Upper lobe of right lung (tissue), 1 donor: ENCODE measurements around the gene ZNF669. TPM values are rescaled to one million over a fixed set of nuclear protein-coding genes. Genes with fewer than 3 reads are reported as not detected.

Experiments
- ATAC-seq: fragments of 200-7000 bp; cut with Tn5 transposase; one replicate; pipeline ENCODE4 v1.9.1; 2020; ENCODE audit warnings: mild to moderate bottlenecking, moderate library complexity
- DNase-seq: peaks from one replicate; pipeline ENCODE4 v3.0.0-alpha.2; 2020
- H3K27ac ChIP-seq: fragments of 200-600 bp; one replicate; pipeline ENCODE4 v1.8.0; 2022
- H3K27me3 ChIP-seq: fragments of 200-600 bp; one replicate; pipeline ENCODE4 v1.8.0; 2022; ENCODE audit warnings: mild to moderate bottlenecking
- H3K36me3 ChIP-seq: fragments of 200-600 bp; one replicate; pipeline ENCODE4 v1.8.0; 2022
- H3K4me1 ChIP-seq: fragments of 200-600 bp; one replicate; pipeline ENCODE4 v1.8.0; 2022
- H3K4me3 ChIP-seq: fragments of 200-600 bp; one replicate; pipeline ENCODE4 v1.8.0; 2022; ENCODE audit warnings: mild to moderate bottlenecking
- H3K9me3 ChIP-seq: fragments of 200-600 bp; one replicate; pipeline ENCODE4 v1.8.0; 2022
- intact Hi-C: fragments of 100-400 bp; cut with DNase I; formaldehyde crosslinking; loops from one replicate; pipeline ENCODE4 v1.11.0; 2022
- total RNA-seq: library from RNA; stranded (reverse); fragmentation: NEBNext Ultra II Directional; extraction: Animal tissue kit (Norgen Biotek cat#: 25700); gene quantifications from one replicate; pipeline ENCODE4 v1.2.1, GENCODE V29; 2021
- TF ChIP-seq, protein P1 (sequence below): fragments of 200-600 bp; IDR thresholded peaks from one replicate; pipeline ENCODE4 v1.8.0; 2022; ENCODE audit warnings: antibody characterized with exemption
- donor health status: DM: no; HTN: yes; CAD: no; lungs with severe emphysema.

Gene ZNF669
- total RNA-seq, 1 donor from 2014 or later: 8.9 TPM

DNA sequence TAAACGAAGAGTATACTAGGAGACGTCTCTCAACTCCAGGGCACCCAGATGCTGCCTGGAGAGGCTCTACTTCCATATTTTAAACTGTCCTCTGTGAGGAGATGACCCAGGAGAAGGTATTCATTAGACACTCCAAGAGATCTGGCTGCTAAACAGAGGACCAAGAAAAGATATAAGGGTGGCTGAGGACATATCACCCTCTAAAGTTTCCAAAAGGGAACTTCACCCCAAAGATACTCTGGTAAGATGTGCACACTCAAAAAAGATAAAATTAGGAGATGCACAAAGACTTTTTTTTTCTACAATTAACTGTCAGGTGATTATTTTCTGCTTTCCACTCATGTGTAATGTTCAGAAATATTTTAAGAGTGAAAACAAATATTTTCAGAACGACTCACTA, 26.9 kb downstream of the ZNF669 start:
- DNase-seq: no peak
- Histone ChIP-seq H3K36me3 (no peaks in the 10 kb centered on the region), H3K27me3 (no peaks in the 10 kb centered on the region), H3K4me1 (peaks cover 10% of the 10 kb centered on the region), H3K27ac (no peak overlapping the region), H3K9me3 (no peaks in the 10 kb centered on the region), H3K4me3 (peak overlapping the region; percentile 92)
- TF ChIP-seq, protein P1, sequence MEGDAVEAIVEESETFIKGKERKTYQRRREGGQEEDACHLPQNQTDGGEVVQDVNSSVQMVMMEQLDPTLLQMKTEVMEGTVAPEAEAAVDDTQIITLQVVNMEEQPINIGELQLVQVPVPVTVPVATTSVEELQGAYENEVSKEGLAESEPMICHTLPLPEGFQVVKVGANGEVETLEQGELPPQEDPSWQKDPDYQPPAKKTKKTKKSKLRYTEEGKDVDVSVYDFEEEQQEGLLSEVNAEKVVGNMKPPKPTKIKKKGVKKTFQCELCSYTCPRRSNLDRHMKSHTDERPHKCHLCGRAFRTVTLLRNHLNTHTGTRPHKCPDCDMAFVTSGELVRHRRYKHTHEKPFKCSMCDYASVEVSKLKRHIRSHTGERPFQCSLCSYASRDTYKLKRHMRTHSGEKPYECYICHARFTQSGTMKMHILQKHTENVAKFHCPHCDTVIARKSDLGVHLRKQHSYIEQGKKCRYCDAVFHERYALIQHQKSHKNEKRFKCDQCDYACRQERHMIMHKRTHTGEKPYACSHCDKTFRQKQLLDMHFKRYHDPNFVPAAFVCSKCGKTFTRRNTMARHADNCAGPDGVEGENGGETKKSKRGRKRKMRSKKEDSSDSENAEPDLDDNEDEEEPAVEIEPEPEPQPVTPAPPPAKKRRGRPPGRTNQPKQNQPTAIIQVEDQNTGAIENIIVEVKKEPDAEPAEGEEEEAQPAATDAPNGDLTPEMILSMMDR: no peak
- intact Hi-C loops: no loop called here
- ATAC-seq: no peak

- no peak for ATAC-seq
- no peaks in the 10 kb centered on the region for H3K27me3 ChIP-seq
- H3K4me3 ChIP-seq: no peak overlapping the region
- TF ChIP-seq, protein P1: no peak
- DNase-seq: no peak
- H3K27ac ChIP-seq: no peak overlapping the region
- no peaks in the 10 kb centered on the region for H3K4me1 ChIP-seq
- intact Hi-C loops: no loop called here
- H3K36me3 ChIP-seq: no peaks in the 10 kb centered on the region
- peaks cover 7% of the 10 kb centered on the region for H3K9me3 ChIP-seq
Measured at GRCh38 chr1:247070645-247071044, 33.5 kb downstream of the ZNF669 start.

- H3K4me3 ChIP-seq: no peak overlapping the region
- H3K9me3 ChIP-seq: no peaks in the 10 kb centered on the region
- intact Hi-C loops: no loop called here
- no peaks in the 10 kb centered on the region for H3K36me3 ChIP-seq
- TF ChIP-seq, protein P1: no peak
- H3K4me1 ChIP-seq: no peaks in the 10 kb centered on the region
- DNase-seq (no peak), ATAC-seq (no peak)
- H3K27ac ChIP-seq: no peak overlapping the region
- H3K27me3 ChIP-seq: no peaks in the 10 kb centered on the region
Measured at GRCh38 chr1:247064304-247064703, 39.9 kb downstream of the ZNF669 start.

DNA sequence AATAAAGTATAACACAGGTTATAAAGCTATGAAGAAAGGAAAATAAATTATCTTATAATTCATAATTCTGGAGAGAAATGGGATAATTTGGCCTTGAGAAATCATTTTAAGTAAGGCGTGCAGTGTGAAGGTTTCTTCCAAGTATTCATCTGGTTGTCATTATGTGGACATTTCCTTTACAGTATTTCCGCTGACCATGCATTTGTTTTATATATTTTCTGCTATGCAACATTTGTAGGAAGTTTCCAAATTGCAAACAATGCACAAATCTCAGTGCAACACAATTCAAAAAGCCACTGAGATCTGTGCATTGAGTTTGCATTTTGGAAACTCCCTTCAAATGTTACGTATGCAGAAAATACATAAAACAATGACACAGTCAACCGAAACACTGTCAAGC, 43.4 kb downstream of the ZNF669 start:
- Histone ChIP-seq H3K4me3 (no peak overlapping the region), H3K4me1 (no peaks in the 10 kb centered on the region), H3K36me3 (no peaks in the 10 kb centered on the region), H3K27ac (no peak overlapping the region), H3K27me3 (no peaks in the 10 kb centered on the region), H3K9me3 (peaks cover 21% of the 10 kb centered on the region)
- TF ChIP-seq, protein P1: no peak
- intact Hi-C loops: no loop called here
- no peak for DNase-seq
- ATAC-seq: no peak

GRCh38 chr1:247056071-247056470, 48.1 kb downstream of the ZNF669 start:
- intact Hi-C loops: no loop called here
- ATAC-seq: no peak

More at GRCh38 chr1:247056071-247056470, 48.1 kb downstream of the ZNF669 start:
- H3K4me1 ChIP-seq: no peaks in the 10 kb centered on the region
- peaks cover 24% of the 10 kb centered on the region for H3K9me3 ChIP-seq
- H3K36me3 ChIP-seq: no peaks in the 10 kb centered on the region
- no peak overlapping the region for H3K4me3 ChIP-seq
- no peak overlapping the region for H3K27ac ChIP-seq
- TF ChIP-seq, protein P1: no peak
- no peak for DNase-seq
- H3K27me3 ChIP-seq: no peaks in the 10 kb centered on the region
